ENCODE data around the gene CSNK1A1.
A peak's percentile ranks its signal among the peaks of the same experiment; 100 is the strongest.

The CSNK1A1 gene

GRCh38 chr5:149588936-149589335 is 37.7 kb upstream of the CSNK1A1 start:
- H3K4me3 ChIP-seq (ENCODE audit: insufficient read depth, low read depth, low read length, poor library complexity, severe bottlenecking), result no peak overlapping the region
- no peaks in the 10 kb centered on the region for H3K27me3 ChIP-seq (replicated peaks; ENCODE audit: control insufficient read depth, insufficient read depth, low read length, poor library complexity, severe bottlenecking)
- H3K9me3 ChIP-seq (ENCODE audit: control insufficient read depth, low read length), result no peaks in the 10 kb centered on the region
- no peak for DNase-seq
- no peak overlapping the region for H3K27ac ChIP-seq (ENCODE audit: insufficient read depth, low read length, poor library complexity, severe bottlenecking)
- H3K4me1 ChIP-seq (ENCODE audit: control insufficient read depth, insufficient read depth, low read length, poor library complexity, severe bottlenecking), result no peaks in the 10 kb centered on the region
- no peaks in the 10 kb centered on the region for H3K36me3 ChIP-seq (ENCODE audit: control insufficient read depth, insufficient read depth, low read length)

- H3K4me3 ChIP-seq (ENCODE audit: insufficient read depth, low read depth, low read length, poor library complexity, severe bottlenecking), result no peak overlapping the region
- H3K27ac ChIP-seq (ENCODE audit: insufficient read depth, low read length, poor library complexity, severe bottlenecking), result no peak overlapping the region
- DNase-seq, result no peak
- H3K27me3 ChIP-seq (replicated peaks; ENCODE audit: control insufficient read depth, insufficient read depth, low read length, poor library complexity, severe bottlenecking), result no peaks in the 10 kb centered on the region
- H3K9me3 ChIP-seq (ENCODE audit: control insufficient read depth, low read length), result no peaks in the 10 kb centered on the region
- H3K36me3 ChIP-seq (ENCODE audit: control insufficient read depth, insufficient read depth, low read length), result no peaks in the 10 kb centered on the region
- no peaks in the 10 kb centered on the region for H3K4me1 ChIP-seq (ENCODE audit: control insufficient read depth, insufficient read depth, low read length, poor library complexity, severe bottlenecking)
Measured at GRCh38 chr5:149586708-149587318, 35.6 kb upstream of the CSNK1A1 start.

- Histone ChIP-seq H3K27ac (ENCODE audit: insufficient read depth, low read length, poor library complexity, severe bottlenecking) (no peak overlapping the region), H3K9me3 (ENCODE audit: control insufficient read depth, low read length) (no peaks in the 10 kb centered on the region), H3K4me1 (ENCODE audit: control insufficient read depth, insufficient read depth, low read length, poor library complexity, severe bottlenecking) (no peaks in the 10 kb centered on the region), H3K36me3 (ENCODE audit: control insufficient read depth, insufficient read depth, low read length) (no peaks in the 10 kb centered on the region), H3K27me3 (replicated peaks; ENCODE audit: control insufficient read depth, insufficient read depth, low read length, poor library complexity, severe bottlenecking) (no peaks in the 10 kb centered on the region), H3K4me3 (ENCODE audit: insufficient read depth, low read depth, low read length, poor library complexity, severe bottlenecking) (no peak overlapping the region)
- DNase-seq, result no peak
Measured at GRCh38 chr5:149585910-149586309, 34.7 kb upstream of the CSNK1A1 start.

GRCh38 chr5:149584121-149584520 is 32.9 kb upstream of the CSNK1A1 start:
- no peaks in the 10 kb centered on the region for H3K4me1 ChIP-seq (ENCODE audit: control insufficient read depth, insufficient read depth, low read length, poor library complexity, severe bottlenecking)
- no peak overlapping the region for H3K4me3 ChIP-seq (ENCODE audit: insufficient read depth, low read depth, low read length, poor library complexity, severe bottlenecking)
- no peak for DNase-seq
- no peaks in the 10 kb centered on the region for H3K36me3 ChIP-seq (ENCODE audit: control insufficient read depth, insufficient read depth, low read length)
- H3K27ac ChIP-seq (ENCODE audit: insufficient read depth, low read length, poor library complexity, severe bottlenecking), result no peak overlapping the region
- no peaks in the 10 kb centered on the region for H3K27me3 ChIP-seq (replicated peaks; ENCODE audit: control insufficient read depth, insufficient read depth, low read length, poor library complexity, severe bottlenecking)
- H3K9me3 ChIP-seq (ENCODE audit: control insufficient read depth, low read length), result no peaks in the 10 kb centered on the region

GRCh38 chr5:149583394-149583793 is 32.2 kb upstream of the CSNK1A1 start:
- Histone ChIP-seq H3K4me1 (ENCODE audit: control insufficient read depth, insufficient read depth, low read length, poor library complexity, severe bottlenecking) (no peaks in the 10 kb centered on the region), H3K9me3 (ENCODE audit: control insufficient read depth, low read length) (no peaks in the 10 kb centered on the region), H3K27ac (ENCODE audit: insufficient read depth, low read length, poor library complexity, severe bottlenecking) (no peak overlapping the region), H3K27me3 (replicated peaks; ENCODE audit: control insufficient read depth, insufficient read depth, low read length, poor library complexity, severe bottlenecking) (no peaks in the 10 kb centered on the region), H3K36me3 (ENCODE audit: control insufficient read depth, insufficient read depth, low read length) (no peaks in the 10 kb centered on the region), H3K4me3 (ENCODE audit: insufficient read depth, low read depth, low read length, poor library complexity, severe bottlenecking) (no peak overlapping the region)
- no peak for DNase-seq

GRCh38 chr5:149581931-149582768 is 30.9 kb upstream of the CSNK1A1 start:
- Histone ChIP-seq H3K36me3 (ENCODE audit: control insufficient read depth, insufficient read depth, low read length) (no peaks in the 10 kb centered on the region), H3K9me3 (ENCODE audit: control insufficient read depth, low read length) (no peaks in the 10 kb centered on the region), H3K4me3 (ENCODE audit: insufficient read depth, low read depth, low read length, poor library complexity, severe bottlenecking) (peak overlapping the region; percentile 55), H3K4me1 (ENCODE audit: control insufficient read depth, insufficient read depth, low read length, poor library complexity, severe bottlenecking) (no peaks in the 10 kb centered on the region), H3K27me3 (replicated peaks; ENCODE audit: control insufficient read depth, insufficient read depth, low read length, poor library complexity, severe bottlenecking) (no peaks in the 10 kb centered on the region), H3K27ac (ENCODE audit: insufficient read depth, low read length, poor library complexity, severe bottlenecking) (no peak overlapping the region)
- DNase-seq, result no peak

GRCh38 chr5:149581192-149581861 is 30.1 kb upstream of the CSNK1A1 start, which contains the start of gene ARHGEF37:
Gene ARHGEF37, plus strand, starts transcription at chr5:149581498. Its CDS starts 16,272 bp downstream, at chr5:149597770.
- H3K27ac ChIP-seq (ENCODE audit: insufficient read depth, low read length, poor library complexity, severe bottlenecking), result no peak within 1 kb of the TSS
- no peaks in the 10 kb centered on the region for H3K9me3 ChIP-seq (ENCODE audit: control insufficient read depth, low read length)
- no peaks in the 10 kb centered on the region for H3K36me3 ChIP-seq (ENCODE audit: control insufficient read depth, insufficient read depth, low read length)
- no peak for DNase-seq
- no peaks in the 10 kb centered on the region for H3K27me3 ChIP-seq (replicated peaks; ENCODE audit: control insufficient read depth, insufficient read depth, low read length, poor library complexity, severe bottlenecking)
- H3K4me3 ChIP-seq (ENCODE audit: insufficient read depth, low read depth, low read length, poor library complexity, severe bottlenecking), result peak within 1 kb of the TSS; percentile 55
- no peaks in the 10 kb centered on the region for H3K4me1 ChIP-seq (ENCODE audit: control insufficient read depth, insufficient read depth, low read length, poor library complexity, severe bottlenecking)

GRCh38 chr5:149580808-149581191 is 29.6 kb upstream of the CSNK1A1 start:
- Histone ChIP-seq H3K27ac (ENCODE audit: insufficient read depth, low read length, poor library complexity, severe bottlenecking) (no peak overlapping the region), H3K4me3 (ENCODE audit: insufficient read depth, low read depth, low read length, poor library complexity, severe bottlenecking) (peak overlapping the region; percentile 55), H3K9me3 (ENCODE audit: control insufficient read depth, low read length) (no peaks in the 10 kb centered on the region), H3K4me1 (ENCODE audit: control insufficient read depth, insufficient read depth, low read length, poor library complexity, severe bottlenecking) (peaks cover 4% of the 10 kb centered on the region), H3K36me3 (ENCODE audit: control insufficient read depth, insufficient read depth, low read length) (no peaks in the 10 kb centered on the region), H3K27me3 (replicated peaks; ENCODE audit: control insufficient read depth, insufficient read depth, low read length, poor library complexity, severe bottlenecking) (no peaks in the 10 kb centered on the region)
- no peak for DNase-seq

- H3K27me3 ChIP-seq (replicated peaks; ENCODE audit: control insufficient read depth, insufficient read depth, low read length, poor library complexity, severe bottlenecking), result no peaks in the 10 kb centered on the region
- no peaks in the 10 kb centered on the region for H3K36me3 ChIP-seq (ENCODE audit: control insufficient read depth, insufficient read depth, low read length)
- no peaks in the 10 kb centered on the region for H3K9me3 ChIP-seq (ENCODE audit: control insufficient read depth, low read length)
- peaks cover 4% of the 10 kb centered on the region for H3K4me1 ChIP-seq (ENCODE audit: control insufficient read depth, insufficient read depth, low read length, poor library complexity, severe bottlenecking)
- H3K27ac ChIP-seq (ENCODE audit: insufficient read depth, low read length, poor library complexity, severe bottlenecking), result no peak overlapping the region
- DNase-seq, result no peak
- H3K4me3 ChIP-seq (ENCODE audit: insufficient read depth, low read depth, low read length, poor library complexity, severe bottlenecking), result no peak overlapping the region
Measured at GRCh38 chr5:149578896-149579295, 27.7 kb upstream of the CSNK1A1 start.

GRCh38 chr5:149576021-149576420 is 24.8 kb upstream of the CSNK1A1 start:
- no peaks in the 10 kb centered on the region for H3K36me3 ChIP-seq (ENCODE audit: control insufficient read depth, insufficient read depth, low read length)
- DNase-seq, result no peak
- H3K4me3 ChIP-seq (ENCODE audit: insufficient read depth, low read depth, low read length, poor library complexity, severe bottlenecking), result no peak overlapping the region
- no peaks in the 10 kb centered on the region for H3K9me3 ChIP-seq (ENCODE audit: control insufficient read depth, low read length)
- H3K27me3 ChIP-seq (replicated peaks; ENCODE audit: control insufficient read depth, insufficient read depth, low read length, poor library complexity, severe bottlenecking), result no peaks in the 10 kb centered on the region
- peaks cover 4% of the 10 kb centered on the region for H3K4me1 ChIP-seq (ENCODE audit: control insufficient read depth, insufficient read depth, low read length, poor library complexity, severe bottlenecking)
- no peak overlapping the region for H3K27ac ChIP-seq (ENCODE audit: insufficient read depth, low read length, poor library complexity, severe bottlenecking)
